Muscle layer of duodenum (tissue), 2 donors: ENCODE data around the gene AP3D1.

Experiments
- H3K27ac ChIP-seq: one replicate; pipeline ENCODE4 v1.7.0; 2013; ENCODE audit warnings: mild to moderate bottlenecking, low read length
- H3K27me3 ChIP-seq: one replicate; pipeline ENCODE4 v1.7.0; 2013; ENCODE audit warnings: low read depth, mild to moderate bottlenecking, control low read depth, low read length
- H3K36me3 ChIP-seq, 2 donors: one replicate each; pipeline ENCODE4 v1.7.0; 2013; ENCODE audit warnings: low read length in 2 of 2, control low read depth in 1 of 2, mild to moderate bottlenecking in 1 of 2; ENCODE audit not compliant: insufficient read depth in 2 of 2, control insufficient read depth in 1 of 2
- H3K4me1 ChIP-seq, 2 donors: one replicate each; pipeline ENCODE4 v1.7.0; 2013; ENCODE audit warnings: low read length in 2 of 2, mild to moderate bottlenecking in 2 of 2, control low read depth in 1 of 2, moderate library complexity in 1 of 2; ENCODE audit not compliant: insufficient read depth in 2 of 2, control insufficient read depth in 1 of 2
- H3K4me3 ChIP-seq, 2 donors: one replicate each; pipeline ENCODE4 v1.7.0; 2013; ENCODE audit warnings: low read length in 2 of 2, low read depth in 1 of 2, mild to moderate bottlenecking in 1 of 2
- H3K9me3 ChIP-seq, 2 donors: one replicate each; pipeline ENCODE4 v1.7.0; 2013; ENCODE audit warnings: low read length in 2 of 2, control low read depth in 1 of 2, mild to moderate bottlenecking in 1 of 2; ENCODE audit not compliant: control insufficient read depth in 1 of 2
- donor health status: healthy.

AP3D1 gene

DNA sequence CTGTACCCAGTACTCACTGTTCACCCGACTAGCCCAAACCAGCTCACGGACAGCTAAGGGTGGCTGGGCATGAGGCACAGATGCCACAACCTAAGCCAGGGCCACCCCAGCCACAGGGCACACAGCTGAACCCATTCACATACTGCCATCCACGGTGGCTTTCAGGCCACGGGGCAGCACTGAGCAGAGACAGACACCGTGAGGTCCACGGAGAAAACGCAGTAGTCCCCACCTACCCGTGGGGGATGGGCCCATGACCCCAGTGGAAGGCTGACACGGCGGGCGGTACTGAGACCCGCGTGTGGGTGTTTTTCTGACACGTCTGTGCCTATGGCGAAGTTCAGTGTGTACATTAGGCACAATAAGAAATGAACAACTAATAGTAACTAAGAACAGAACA is 29.1 kb downstream of the AP3D1 start:
- H3K36me3 ChIP-seq = peaks cover 38 to 86% of the 10 kb centered on the region in 2 donors
- H3K27me3 ChIP-seq = no peaks in the 10 kb centered on the region

GRCh38 chr19:2121416-2122051 is 29.8 kb downstream of the AP3D1 start:
- Histone ChIP-seq H3K27me3 (no peaks in the 10 kb centered on the region), H3K9me3 (no peaks in the 10 kb centered on the region), H3K36me3 (peaks cover 44 to 87% of the 10 kb centered on the region in 2 donors), H3K4me1 (no peaks in the 10 kb centered on the region), H3K4me3 (no peak overlapping the region), H3K27ac (no peak overlapping the region)

More for the DNA sequence above, 29.1 kb downstream of the AP3D1 start:
- no peak overlapping the region for H3K27ac ChIP-seq
- no peaks in the 10 kb centered on the region for H3K9me3 ChIP-seq
- H3K4me3 ChIP-seq = no peak overlapping the region
- H3K4me1 ChIP-seq = no peaks in the 10 kb centered on the region

DNA sequence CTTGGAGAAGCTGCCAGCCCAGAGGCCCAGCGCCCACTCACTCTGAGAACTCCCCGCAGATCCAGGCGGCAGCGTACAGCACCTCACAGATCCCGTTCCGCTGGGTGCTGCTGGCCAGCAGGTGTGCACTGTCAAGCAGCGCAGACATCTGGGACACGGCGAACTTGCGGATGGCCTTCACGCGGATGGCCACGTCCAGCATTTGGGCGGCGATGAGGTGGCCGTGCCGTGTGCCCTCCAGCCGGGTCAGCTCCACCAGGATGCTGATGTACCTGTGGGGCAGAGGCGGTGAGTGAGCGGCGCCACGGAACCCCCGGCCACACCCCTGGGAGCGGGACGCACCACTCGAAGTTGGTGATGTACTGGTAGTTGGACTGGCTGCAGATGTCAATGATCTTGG is 30.5 kb downstream of the AP3D1 start:
- Histone ChIP-seq H3K9me3 (no peaks in the 10 kb centered on the region), H3K36me3 (peaks cover 46 to 89% of the 10 kb centered on the region in 2 donors), H3K4me3 (no peak overlapping the region), H3K27me3 (no peaks in the 10 kb centered on the region), H3K27ac (no peak overlapping the region), H3K4me1 (no peaks in the 10 kb centered on the region)

- H3K36me3 ChIP-seq = peaks cover 51 to 89% of the 10 kb centered on the region in 2 donors
These were observed 31.2 kb downstream of the AP3D1 start for GRCh38 chr19:2119921-2120785.

GRCh38 chr19:2118438-2118837 is 32.9 kb downstream of the AP3D1 start:
- H3K9me3 ChIP-seq = no peaks in the 10 kb centered on the region
- H3K36me3 ChIP-seq = peaks cover 63 to 96% of the 10 kb centered on the region in 2 donors
- no peaks in the 10 kb centered on the region for H3K27me3 ChIP-seq
- H3K4me3 ChIP-seq = no peak overlapping the region
- no peak overlapping the region for H3K27ac ChIP-seq
- no peaks in the 10 kb centered on the region for H3K4me1 ChIP-seq

More at GRCh38 chr19:2119921-2120785, 31.2 kb downstream of the AP3D1 start:
- no peaks in the 10 kb centered on the region for H3K4me1 ChIP-seq
- H3K9me3 ChIP-seq = no peaks in the 10 kb centered on the region
- H3K27ac ChIP-seq = no peak overlapping the region
- H3K4me3 ChIP-seq = no peak overlapping the region
- no peaks in the 10 kb centered on the region for H3K27me3 ChIP-seq

GRCh38 chr19:2117215-2117960 is 34.0 kb downstream of the AP3D1 start:
- H3K4me1 ChIP-seq = no peaks in the 10 kb centered on the region
- H3K9me3 ChIP-seq = no peaks in the 10 kb centered on the region
- peaks cover 61 to 96% of the 10 kb centered on the region in 2 donors for H3K36me3 ChIP-seq
- no peak overlapping the region for H3K27ac ChIP-seq
- no peaks in the 10 kb centered on the region for H3K27me3 ChIP-seq
- H3K4me3 ChIP-seq = no peak overlapping the region

GRCh38 chr19:2116507-2116906 is 34.9 kb downstream of the AP3D1 start:
- Histone ChIP-seq H3K36me3 (peaks cover 59 to 96% of the 10 kb centered on the region in 2 donors), H3K9me3 (no peaks in the 10 kb centered on the region)

DNA sequence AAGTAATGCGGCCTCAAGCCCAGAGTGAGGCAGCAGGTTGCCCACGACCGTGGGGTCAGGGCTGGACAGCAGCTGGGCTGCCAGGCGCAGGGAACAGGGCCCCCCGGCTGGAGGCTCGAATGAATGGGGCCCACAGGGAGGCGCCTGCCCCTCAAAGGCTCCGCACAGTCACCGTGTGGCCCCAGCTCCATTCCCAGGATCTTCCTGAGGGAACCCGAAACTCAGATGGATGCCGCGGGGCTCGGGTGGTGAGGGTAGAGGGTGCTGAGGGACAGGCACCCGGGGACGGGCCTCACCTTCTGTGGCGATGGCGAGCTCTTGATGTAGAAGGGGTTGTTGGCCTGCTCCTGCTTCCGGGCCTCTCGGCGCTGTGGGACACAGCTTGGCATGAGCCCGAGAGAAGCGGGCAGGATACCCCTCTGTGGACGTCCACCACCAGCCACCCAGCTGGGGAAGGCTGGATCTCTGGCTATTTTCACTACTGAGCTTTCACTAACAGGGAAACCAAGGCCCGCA is 35.4 kb downstream of the AP3D1 start:
- Histone ChIP-seq H3K36me3 (peaks cover 54 to 96% of the 10 kb centered on the region in 2 donors), H3K9me3 (no peaks in the 10 kb centered on the region), H3K4me3 (no peak overlapping the region), H3K27me3 (no peaks in the 10 kb centered on the region), H3K27ac (no peak overlapping the region), H3K4me1 (no peaks in the 10 kb centered on the region)

More at GRCh38 chr19:2116507-2116906, 34.9 kb downstream of the AP3D1 start:
- Histone ChIP-seq H3K27ac (no peak overlapping the region), H3K4me3 (no peak overlapping the region), H3K27me3 (no peaks in the 10 kb centered on the region), H3K4me1 (no peaks in the 10 kb centered on the region)

DNA sequence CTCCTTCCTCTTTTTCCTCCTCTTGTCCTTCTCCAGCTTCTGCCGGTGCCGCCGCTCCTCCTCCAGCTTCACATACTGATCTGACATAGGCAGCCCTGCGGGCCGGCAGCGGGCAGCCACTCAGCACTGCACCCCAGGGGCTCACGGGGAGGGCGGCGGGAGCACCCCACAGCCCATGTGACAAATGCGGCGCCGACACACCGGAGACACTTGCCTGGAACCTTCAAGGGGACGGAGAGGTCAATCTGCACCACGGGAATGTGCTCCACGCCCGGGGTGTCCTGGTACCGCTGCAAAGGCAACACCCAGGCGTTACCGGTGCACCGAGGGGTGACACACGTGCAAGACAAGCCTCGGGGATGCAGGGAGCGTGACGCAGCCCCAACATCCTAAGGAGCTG is 36.0 kb downstream of the AP3D1 start:
- no peaks in the 10 kb centered on the region for H3K4me1 ChIP-seq
- no peaks in the 10 kb centered on the region for H3K9me3 ChIP-seq
- no peak overlapping the region for H3K27ac ChIP-seq
- H3K27me3 ChIP-seq = no peaks in the 10 kb centered on the region
- peaks cover 60 to 96% of the 10 kb centered on the region in 2 donors for H3K36me3 ChIP-seq
- H3K4me3 ChIP-seq = no peak overlapping the region

- H3K4me1 ChIP-seq = no peaks in the 10 kb centered on the region
- H3K4me3 ChIP-seq = no peak overlapping the region
- no peaks in the 10 kb centered on the region for H3K27me3 ChIP-seq
- no peak overlapping the region for H3K27ac ChIP-seq
- peaks cover 62 to 96% of the 10 kb centered on the region in 2 donors for H3K36me3 ChIP-seq
- no peaks in the 10 kb centered on the region for H3K9me3 ChIP-seq
These were observed 36.5 kb downstream of the AP3D1 start for GRCh38 chr19:2114821-2115220.

GRCh38 chr19:2114218-2114617 is 37.1 kb downstream of the AP3D1 start:
- no peak overlapping the region for H3K4me3 ChIP-seq
- H3K27me3 ChIP-seq = no peaks in the 10 kb centered on the region
- H3K36me3 ChIP-seq = peaks cover 63 to 100% of the 10 kb centered on the region in 2 donors
- no peak overlapping the region for H3K27ac ChIP-seq
- H3K4me1 ChIP-seq = no peaks in the 10 kb centered on the region
- no peaks in the 10 kb centered on the region for H3K9me3 ChIP-seq
